Eye (tissue), 1 donor: Measurements from ENCODE around the gene ZC3H6.

ENCODE experiments used
- DNase-seq: peaks from one replicate; pipeline ENCODE4 v3.0.0-alpha.2; 2015

The ZC3H6 gene, protein sequence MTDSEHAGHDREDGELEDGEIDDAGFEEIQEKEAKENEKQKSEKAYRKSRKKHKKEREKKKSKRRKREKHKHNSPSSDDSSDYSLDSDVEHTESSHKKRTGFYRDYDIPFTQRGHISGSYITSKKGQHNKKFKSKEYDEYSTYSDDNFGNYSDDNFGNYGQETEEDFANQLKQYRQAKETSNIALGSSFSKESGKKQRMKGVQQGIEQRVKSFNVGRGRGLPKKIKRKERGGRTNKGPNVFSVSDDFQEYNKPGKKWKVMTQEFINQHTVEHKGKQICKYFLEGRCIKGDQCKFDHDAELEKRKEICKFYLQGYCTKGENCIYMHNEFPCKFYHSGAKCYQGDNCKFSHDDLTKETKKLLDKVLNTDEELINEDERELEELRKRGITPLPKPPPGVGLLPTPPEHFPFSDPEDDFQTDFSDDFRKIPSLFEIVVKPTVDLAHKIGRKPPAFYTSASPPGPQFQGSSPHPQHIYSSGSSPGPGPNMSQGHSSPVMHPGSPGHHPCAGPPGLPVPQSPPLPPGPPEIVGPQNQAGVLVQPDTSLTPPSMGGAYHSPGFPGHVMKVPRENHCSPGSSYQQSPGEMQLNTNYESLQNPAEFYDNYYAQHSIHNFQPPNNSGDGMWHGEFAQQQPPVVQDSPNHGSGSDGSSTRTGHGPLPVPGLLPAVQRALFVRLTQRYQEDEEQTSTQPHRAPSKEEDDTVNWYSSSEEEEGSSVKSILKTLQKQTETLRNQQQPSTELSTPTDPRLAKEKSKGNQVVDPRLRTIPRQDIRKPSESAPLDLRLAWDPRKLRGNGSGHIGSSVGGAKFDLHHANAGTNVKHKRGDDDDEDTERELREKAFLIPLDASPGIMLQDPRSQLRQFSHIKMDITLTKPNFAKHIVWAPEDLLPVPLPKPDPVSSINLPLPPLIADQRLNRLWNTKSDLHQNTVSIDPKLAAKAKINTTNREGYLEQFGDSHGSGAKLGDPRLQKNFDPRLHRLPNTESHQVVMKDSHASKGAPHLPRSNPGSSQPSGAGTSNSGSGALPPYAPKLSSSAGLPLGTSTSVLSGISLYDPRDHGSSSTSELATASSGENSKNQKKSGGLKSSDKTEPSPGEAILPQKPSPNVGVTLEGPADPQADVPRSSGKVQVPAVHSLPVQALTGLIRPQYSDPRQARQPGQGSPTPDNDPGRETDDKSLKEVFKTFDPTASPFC

DNA sequence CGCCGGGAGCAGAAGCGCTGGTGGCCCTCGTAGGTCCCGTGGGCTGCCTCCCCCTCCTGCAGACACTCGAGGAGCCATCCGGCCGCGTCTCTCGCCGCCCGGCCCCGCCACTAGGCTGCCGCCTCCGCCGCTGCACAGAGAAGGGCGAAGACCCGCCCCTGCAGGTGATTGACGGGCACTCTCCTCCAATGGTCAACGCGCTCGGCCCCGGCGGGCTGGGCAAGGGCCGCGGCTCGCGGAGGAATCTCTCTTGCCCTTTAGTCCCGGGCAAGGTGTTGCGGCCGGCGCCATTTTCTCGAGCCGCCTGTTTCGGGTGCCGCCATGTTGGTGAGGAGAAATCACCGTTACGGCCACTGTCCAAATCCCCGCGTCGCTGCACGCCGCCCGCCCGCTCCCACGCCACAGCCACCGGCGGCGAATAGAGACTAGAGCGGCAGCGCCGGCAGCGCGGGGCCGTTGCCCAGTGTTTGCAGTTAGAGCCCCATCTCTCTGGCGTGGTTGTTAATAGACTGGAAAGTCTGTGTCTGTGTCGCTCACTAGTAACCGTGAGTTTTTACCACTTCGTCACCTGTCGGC is at the start of gene ZC3H6:
ZC3H6 (plus strand) TSS at position 287 of the 576 bp plus-strand sequence. CDS start 398 bp downstream, outside the sequence.
- peak; percentile 100 for DNase-seq

DNA sequence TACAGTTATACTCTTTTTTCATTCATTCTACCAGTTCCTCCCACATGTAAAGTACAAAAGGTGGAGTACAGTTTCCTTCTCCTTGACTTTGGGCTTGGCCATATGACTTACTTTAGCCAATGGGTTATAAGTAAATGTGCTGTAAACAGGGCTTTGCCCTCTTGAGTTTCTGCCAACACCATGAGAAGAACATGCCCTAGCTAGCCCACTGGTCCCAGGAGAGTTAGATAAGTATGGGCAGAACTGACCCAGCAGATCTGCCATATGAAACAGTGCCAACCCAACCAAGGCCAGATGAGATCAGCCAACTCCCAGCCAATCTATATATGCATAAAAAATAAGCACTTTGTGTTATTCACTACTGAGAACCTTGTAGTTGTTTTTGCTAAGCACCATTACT is 46.0 kb upstream of the ZC3H6 start:
- no peak for DNase-seq

DNA sequence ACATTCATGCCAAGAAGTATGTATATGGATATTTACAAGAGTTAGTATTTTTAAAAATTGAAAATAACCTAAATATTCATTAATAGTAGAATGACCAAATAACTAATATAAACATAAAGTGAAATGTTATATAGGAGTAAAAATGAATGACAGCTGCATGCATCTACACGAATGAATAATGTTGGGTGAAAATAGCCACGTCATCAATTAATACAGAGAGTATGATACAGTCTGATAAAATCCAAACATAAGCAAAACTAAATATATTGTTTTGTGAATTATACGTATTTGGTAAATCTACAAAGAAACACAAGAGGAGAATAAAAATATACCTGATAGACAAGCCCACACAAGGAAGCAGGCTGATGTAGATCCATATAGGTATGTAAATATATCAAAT is 45.0 kb upstream of the ZC3H6 start:
- DNase-seq: no peak

DNA sequence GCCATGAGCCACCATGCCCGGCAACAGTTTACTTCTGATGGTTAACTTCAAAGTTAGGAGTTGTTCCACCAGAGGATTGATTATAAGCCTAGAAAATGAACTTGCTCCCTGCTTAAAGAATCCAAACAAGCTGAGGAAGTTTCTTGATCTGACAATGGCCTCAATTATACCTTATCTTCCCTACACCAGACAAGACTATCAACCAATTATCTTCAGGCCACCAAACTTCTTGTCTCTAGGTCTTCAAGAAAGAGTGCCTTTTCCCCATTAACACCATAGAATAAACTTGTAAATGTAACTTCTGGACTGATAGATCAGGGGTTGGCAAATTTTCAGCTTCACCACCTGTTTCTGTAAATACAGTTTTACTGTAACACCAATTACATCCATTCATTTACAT is 35.5 kb upstream of the ZC3H6 start:
- no peak for DNase-seq

DNA sequence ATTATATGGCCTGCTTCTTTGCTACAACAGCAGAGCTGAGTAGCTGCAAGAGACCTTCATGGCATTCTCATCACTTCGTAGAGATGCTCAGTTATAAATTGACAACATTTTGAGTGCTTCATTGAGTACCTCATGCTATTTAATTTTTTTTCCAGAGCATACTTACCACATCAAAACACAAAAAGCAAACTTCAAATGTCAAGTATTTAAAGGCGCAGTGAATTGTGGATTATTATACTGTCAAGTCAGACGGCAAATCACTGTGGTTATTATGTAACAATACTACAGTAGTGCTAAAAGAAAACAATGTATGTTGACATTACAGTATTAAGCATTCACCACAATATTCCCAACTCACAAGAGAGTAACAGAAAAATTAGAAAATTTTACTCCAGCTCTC is 33.0 kb upstream of the ZC3H6 start:
- DNase-seq: no peak

DNA sequence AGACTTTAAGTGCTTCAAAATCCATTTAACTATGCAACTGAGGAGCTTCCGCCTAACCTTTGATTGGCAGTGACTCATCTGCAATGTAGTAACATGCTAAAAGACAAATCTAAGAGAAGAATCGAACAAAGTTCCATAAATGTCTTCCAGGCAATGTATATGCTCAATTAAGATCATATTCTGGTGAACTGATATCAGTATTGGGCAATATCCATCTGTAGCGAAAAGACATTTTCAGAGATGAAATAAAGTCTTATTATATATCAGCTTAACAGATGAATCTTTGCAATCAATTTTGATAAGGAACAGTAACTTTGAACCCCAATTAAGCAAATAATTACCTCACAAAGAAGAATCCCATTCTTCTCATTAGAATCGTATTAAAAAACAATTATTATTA is 32.2 kb upstream of the ZC3H6 start:
- no peak for DNase-seq

DNA sequence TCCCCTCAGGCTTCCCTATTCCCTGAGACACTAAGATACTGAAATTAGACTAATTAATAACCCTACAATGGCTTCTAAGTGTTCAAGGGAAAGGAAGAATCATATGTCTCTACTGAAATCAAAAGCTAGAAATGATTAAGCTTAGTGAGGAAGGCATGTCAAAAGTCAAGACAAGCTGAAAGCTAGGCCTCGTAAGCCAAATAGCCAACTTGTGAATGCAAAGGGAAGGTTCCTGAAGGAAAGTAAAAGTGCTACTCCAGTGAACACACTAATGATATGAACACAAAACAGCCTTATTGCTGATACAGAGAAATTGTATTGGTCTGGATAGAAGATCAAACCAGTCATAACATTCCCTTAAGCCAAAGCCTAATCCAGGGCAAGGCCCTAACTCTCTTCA is 30.5 kb upstream of the ZC3H6 start:
- DNase-seq: no peak

DNA sequence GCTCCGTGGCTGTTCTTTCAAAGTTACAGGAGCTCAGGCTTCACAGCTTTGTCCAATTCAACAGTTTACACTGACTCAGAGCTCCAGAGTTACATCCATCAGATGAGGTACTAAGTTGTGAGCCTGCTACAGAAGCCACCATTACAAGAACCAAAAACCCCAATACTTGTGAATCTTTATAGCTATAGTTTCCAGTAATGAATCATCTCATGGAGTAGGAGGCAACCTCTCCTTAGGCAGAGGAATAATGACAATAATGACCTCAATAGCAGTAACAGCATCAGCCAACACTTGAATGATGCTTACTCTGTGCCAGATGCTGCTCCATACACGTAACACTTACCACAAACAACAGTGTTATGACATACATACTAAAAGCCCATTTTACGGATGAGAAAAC is 24.1 kb upstream of the ZC3H6 start:
- DNase-seq: peak; percentile 21

DNA sequence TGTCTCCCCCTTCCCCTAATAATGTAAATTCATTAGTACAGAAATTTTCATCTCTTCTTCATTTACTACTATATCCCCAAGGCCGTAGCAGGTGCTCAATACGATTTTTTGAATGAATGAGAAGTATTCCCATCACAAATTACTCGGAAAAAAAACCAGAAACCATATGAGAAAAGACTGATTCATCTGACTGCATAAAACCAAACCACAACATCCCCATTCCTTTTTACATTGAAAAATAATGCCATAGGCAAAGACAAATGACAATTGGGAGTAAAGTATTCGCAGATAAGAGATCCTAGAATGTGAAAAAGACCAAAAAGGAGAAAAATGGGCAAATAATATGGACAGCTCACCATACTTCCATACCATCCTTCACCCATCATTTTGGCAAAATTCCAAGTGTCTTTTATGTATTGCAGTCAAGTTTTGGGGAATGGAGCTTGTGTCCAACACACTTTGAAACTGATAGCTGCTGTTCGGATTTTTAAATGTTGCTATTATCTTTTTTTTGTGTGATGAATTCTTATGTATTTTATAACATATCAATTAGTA is 22.1 kb upstream of the ZC3H6 start:
- no peak for DNase-seq

DNA sequence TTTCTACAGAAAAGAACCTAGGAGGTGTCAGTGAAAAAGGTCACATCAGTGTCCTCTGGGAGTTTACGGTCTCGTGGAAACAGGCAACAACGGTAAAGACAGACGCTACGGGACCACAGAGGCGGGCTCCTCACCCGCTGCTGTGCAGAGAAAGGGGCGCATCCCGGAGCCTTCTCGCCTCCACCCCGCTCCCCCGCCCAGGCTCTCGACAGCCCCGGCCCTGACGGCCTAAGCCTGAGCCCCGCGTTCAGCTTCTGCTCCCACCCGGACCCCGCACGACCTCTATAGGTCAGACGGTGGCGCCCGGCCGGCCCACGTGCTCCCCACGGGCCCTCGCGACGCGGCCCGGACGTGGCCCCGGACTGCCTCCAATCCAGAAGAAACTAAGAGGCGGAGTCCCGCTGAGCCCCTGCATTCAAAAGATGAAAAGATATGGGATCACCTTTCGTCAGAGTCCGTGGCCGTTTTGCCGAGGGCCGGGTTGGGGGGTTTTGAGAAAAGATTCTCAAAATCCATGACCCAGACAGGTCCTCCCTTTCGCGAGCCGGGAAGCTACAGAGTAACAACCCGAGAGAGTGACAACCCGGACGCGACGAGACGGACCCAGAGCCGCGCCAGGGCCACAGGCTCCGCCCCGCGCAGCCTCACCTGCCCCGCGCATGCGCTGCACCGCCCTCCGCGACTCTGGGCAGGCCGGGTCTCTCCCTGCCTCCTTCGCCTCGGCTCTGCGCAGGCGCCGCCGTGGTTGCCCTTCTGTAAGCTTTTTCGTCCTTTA is 20.7 kb upstream of the ZC3H6 start, which contains the start of gene ZC3H8:
ZC3H8 (minus strand) TSS at position 577 of the 775 bp plus-strand sequence; CDS start at position 516, 61 bp downstream.
- DNase-seq: peak; percentile 97

DNA sequence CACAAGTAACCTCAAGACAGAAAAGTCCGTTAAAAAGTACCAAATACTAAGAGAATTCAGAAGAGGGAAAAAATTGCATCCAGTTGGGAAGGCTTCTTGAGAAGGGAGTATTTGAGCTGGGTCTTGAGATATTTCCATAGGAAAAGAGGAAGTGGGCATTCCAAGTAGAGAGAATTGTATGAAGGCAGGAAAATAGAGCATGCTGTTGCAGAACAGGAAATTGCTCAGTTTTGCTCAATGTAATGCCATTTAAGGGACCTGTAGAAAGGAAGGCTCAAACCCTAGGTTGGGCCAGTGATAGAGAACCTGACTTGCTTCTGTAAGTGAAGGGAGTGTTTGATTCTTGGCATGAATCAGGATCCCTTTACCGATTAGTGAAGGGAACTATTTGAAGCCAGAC is 19.5 kb upstream of the ZC3H6 start:
- no peak for DNase-seq

DNA sequence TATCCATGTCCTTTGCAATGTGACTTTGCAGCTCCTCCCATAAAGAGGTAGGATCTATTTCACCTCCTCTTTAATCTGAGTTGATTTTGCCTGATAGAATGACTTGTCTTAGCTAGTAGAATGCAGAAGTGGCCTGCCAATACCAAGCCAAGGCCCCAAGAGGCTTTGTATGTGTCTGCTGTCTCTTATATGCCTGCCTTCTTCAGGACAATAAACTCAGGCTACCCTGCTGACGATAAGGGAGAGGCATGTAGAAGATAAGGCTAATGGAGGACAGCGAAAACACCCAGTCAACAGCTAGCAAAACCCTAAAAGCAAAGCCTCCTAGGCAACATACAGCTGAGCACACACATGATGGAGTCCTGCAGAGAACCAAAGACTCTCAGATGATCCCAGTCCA is 18.7 kb upstream of the ZC3H6 start:
- no peak for DNase-seq

DNA sequence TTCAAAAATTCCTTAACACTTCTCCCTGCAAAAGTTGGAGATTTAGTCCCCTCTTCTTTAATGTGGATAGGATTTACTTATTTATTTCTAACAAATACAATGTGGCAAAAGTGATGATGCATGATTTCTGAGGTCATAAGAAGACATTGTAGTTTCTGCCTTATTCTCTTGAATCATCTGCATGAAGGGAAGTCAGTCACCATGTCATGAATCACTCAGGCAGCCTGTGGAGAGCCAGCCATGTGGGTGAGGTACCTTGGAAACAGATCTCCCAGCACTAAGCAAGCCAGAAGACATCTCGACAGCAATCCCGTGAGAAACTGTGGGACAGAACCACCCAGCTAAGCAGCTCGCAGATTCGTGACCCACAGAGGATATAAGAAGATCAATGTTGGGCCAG is 17.8 kb upstream of the ZC3H6 start:
- no peak for DNase-seq

DNA sequence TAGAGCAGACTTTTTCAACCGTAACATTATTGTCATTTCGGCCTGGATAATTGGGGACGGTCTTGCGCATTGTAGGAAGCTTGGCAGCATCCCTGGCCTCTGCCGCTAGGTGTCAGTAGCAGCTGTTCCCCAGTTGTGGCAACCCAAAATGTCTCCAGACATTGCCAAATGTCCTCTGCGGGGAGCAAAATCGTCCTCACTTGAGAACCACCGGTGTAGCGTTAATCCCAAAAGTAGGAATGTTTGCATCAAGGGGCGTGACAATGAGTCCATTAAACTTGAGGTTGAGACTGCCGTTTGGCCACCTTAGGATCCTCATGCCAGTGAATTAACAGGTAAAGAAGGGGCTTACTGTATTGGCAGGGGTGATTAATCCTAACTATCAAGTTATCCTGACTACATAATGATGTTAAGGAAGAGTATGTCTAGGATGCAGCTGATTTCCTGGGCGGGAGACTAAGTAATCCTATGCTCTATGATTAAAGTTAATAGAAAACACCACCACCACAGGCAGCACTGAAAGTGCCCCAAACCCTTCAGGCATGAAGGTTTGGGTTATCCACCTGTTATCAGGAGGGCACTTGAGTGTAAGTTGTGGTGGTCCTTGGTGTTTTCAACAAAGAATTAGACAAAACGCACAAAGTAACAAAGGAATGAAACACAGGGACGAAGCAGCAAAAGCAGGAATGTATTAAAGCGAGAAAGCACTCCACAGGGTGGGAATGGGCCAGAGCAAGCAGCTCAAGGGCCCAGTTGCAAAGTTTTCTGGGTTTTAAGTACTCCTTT is 15.7 kb upstream of the ZC3H6 start:
- peak; percentile 92 for DNase-seq

DNA sequence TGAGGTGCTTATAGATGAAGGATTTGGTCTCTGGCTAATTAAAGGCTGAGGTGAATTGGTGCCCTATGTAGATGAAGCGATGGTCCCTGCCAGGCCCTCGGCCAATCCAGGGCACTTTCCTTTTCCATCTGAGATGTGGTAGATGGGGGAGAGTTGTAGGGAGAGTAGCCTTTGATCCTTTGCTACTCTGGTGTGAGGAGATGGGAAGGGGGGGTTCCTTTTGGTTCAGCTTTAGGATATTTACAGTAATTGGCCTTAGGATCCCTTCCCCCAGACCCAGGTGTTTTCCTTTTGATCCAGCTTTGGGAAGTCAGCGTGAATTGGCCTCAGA is 15.1 kb upstream of the ZC3H6 start:
- no peak for DNase-seq

DNA sequence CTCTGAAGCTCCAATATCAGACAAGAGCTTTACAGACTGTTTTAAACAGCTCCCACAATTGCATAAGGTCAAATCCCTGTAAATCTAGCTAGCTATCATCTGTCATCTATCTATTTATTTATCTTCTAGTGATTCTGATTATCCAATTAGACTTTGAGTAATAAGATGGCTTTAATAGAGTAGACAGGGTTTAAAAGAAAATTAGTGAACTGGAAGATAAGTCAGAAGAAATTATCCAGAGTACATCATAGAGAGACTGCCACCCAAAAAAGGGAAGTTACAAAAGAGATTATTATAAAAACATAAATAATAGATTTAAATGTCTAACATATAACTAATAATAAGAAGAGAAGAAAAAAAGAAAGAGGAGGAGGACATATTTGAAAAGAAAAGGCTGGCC is 12.5 kb upstream of the ZC3H6 start:
- DNase-seq: no peak

DNA sequence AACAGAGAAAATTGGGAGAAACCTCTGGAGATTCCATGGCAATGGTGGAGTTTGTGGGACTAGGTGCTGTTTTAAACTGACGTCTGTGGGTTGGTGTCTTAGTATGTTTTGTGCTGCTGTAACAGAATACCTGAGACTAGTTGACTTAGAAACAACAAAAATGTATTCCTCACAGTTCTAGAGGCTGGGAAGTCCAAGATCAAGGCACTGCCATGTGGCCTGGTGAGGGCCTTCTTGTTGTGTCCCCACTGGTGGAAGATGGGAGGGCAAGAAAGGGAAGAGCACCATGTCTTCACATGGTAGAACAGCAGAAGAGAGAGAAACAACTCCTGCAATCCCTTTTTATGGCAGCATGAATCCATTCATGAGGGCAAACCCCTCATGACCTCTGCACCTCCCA is 6.8 kb upstream of the ZC3H6 start:
- no peak for DNase-seq

DNA sequence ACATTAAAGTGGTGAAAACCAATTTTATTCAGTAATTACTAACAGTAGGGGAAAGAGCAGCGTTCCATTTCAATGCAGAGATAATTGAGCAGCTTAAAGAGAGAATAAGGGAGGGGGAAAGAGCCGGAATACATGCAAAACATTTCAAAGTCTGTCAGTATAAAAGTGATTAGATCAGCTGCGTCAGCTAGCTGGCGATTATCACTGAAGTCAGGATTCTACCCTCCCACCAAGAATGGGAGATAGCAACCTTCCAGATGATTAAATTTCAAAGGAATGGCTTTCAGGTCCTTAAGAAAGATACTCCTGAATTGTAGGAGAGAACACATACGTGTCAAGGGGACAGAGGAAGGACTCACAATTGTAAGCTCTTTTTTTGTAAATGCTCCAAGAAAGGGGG is 2.7 kb upstream of the ZC3H6 start:
- DNase-seq: peak; percentile 10

DNA sequence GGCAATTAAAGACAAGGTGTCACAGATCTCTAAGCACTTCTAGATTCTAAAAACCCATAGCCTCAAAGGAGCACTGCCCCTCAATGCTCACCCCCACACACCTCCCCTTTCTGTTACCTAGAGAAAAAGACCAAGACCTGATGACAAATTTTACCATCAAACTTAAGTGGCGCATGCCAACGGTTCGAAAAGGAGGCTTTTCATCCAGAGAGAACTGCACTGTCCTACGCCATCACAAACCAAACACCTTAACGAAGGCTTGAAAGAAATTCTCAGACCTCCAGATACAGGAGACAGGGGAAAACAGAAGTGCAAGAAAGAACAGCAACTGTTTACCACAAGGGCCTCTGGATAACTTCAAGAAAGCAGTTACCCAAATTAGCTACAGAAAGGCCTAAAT is 2.0 kb upstream of the ZC3H6 start:
- DNase-seq: no peak

DNA sequence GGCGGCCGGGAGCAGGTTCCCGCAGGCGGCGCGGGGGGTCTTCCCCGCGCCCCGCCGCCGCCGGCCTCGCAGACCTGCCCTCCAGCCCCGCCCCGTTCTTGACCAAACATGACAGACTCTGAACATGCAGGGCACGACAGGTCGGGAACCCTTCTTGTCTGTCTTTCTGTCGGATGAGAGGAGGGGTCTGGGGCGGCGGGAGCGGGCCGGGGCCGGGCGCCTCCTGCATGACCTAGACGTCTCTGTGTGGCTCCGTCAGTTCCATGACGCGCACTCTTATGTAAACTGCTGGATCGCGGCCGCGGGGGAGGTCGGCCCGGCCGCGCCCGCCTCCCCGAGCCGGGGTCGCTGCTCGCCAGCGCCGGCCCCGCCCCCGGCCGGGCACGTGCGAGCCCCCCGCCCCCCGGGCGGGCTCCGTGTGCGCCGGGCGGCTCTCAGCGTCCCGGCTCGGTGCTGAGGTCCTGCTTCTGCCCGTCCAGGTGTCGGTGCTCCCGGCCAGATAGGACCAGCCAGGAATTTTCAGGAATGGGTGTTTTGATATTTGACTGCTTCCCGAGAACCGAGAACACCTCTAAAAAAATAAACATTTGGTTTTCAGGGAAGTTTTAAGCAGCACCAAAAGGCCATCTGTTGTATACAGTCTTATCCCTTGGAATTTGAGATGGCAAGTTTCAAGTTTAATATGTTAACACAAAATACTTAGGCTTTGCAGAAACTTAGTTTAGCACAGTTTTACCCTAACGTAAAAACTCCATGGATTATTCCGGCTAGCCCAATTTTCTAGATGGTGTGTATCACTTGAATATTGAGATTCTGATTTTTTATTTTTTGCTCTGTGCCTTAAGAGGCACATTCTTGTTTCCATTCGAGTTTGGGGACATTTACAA is 733 bp downstream of the ZC3H6 start:
- peak; percentile 94 for DNase-seq
